Ovary (tissue), 3 donors: Measurements from ENCODE around the gene LRRC26.

ENCODE experiments used
- POLR2A ChIP-seq: fragments of 450-650 bp; IDR thresholded peaks from one replicate; pipeline ENCODE4 v1.6.1; 2017; ENCODE audit warnings: antibody characterized with exemption, mild to moderate bottlenecking, moderate library complexity
- TF ChIP-seq, protein P1 (sequence below), 3 donors: fragments of 450-650 bp in 2 of 3; fragments of 200-600 bp in 1 of 3; IDR thresholded peaks; one replicate each; pipeline versions ENCODE4 v1.5.1 to v1.8.0; 2016 to 2022; ENCODE audit warnings: antibody characterized with exemption in 3 of 3, mild to moderate bottlenecking in 1 of 3
- donor health status: DM: no; HTN: no; CAD: no.

DNA sequence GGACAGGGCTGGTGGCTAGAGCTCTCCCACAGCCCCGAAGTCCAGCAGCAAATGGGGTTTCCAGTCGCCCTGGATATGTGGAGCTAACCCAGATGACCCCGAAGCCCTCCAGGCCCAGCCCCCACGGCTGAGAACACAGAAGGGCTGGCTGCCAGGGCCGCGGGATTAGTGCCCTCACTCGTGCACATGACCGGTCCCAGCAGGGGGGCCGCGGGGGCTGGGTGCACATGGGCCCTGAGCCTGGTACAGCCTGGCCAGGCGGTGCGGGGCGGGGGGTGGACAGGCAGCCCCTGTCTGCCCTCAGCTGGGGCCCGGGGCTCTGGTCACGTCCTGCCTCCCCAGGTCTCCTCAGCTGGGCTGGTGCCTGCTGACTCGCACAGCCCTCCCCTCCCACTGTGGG lies 24.5 kb upstream of the LRRC26 start:
- no peak for TF ChIP-seq POLR2A
- TF ChIP-seq, protein P1, sequence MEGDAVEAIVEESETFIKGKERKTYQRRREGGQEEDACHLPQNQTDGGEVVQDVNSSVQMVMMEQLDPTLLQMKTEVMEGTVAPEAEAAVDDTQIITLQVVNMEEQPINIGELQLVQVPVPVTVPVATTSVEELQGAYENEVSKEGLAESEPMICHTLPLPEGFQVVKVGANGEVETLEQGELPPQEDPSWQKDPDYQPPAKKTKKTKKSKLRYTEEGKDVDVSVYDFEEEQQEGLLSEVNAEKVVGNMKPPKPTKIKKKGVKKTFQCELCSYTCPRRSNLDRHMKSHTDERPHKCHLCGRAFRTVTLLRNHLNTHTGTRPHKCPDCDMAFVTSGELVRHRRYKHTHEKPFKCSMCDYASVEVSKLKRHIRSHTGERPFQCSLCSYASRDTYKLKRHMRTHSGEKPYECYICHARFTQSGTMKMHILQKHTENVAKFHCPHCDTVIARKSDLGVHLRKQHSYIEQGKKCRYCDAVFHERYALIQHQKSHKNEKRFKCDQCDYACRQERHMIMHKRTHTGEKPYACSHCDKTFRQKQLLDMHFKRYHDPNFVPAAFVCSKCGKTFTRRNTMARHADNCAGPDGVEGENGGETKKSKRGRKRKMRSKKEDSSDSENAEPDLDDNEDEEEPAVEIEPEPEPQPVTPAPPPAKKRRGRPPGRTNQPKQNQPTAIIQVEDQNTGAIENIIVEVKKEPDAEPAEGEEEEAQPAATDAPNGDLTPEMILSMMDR (IDR thresholded peaks at IDR 0.05): no peak
